ENCODE measurements around the gene ALG2.

DNA sequence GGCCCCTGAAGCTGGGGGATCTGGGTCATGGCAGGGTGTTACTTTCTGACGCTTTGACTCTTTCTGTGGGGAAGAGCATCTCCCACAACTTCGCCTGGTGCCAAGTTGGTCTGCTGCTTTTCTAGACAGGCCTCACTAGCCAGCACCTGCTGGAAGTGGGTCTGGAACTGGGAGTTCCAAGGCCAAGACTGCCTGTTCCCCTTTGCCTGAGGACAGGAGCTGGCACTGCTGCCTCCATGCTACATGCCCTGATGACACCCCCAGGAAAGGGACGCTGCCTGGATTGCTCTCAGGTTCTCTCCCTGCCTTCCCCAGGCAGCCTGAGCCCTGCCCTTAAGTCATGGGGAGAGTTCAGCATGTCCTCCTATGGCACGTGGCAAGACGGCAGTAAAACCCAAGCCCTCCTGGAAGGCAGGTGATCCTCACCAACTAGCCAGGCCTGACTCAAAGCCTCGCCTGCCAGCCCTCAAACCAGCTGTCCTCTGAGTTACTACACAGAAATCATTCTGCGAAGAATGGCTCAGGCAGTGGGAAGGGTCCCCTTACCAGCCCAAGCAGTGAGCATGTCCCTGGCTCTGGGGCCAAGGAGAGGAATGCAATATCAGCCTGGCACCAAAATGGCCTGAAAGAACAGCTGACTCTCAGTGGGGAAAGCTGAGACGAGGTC, 36.1 kb upstream of the ALG2 start:
- TF ChIP-seq CTCF (conservative IDR thresholded peaks at IDR 0.05; ENCODE audit: low read depth in 2 of 2) (no peak), JUNB (IDR thresholded peaks at IDR 0.05; ENCODE audit: unreplicated experiment) (no peak), POLR2AphosphoS5 (IDR thresholded peaks at IDR 0.05; ENCODE audit: low read depth) (no peak), EZH2phosphoT487 (IDR thresholded peaks at IDR 0.05; ENCODE audit: unreplicated experiment) (no peak), EZH2 (IDR thresholded peaks at IDR 0.05; ENCODE audit: low read depth, unreplicated experiment) (no peak), ZNF114 (CRISPR knock-in tag; IDR thresholded peaks at IDR 0.05) (no peak), STAT1 (IDR thresholded peaks at IDR 0.05; ENCODE audit: unreplicated experiment) (no peak), CREB1 (CRISPR knock-in tag; IDR thresholded peaks at IDR 0.05; ENCODE audit: low read depth) (no peak), ZNF331 (CRISPR knock-in tag; IDR thresholded peaks at IDR 0.05; ENCODE audit: low read depth) (no peak)
- TF ChIP-seq, protein P1, sequence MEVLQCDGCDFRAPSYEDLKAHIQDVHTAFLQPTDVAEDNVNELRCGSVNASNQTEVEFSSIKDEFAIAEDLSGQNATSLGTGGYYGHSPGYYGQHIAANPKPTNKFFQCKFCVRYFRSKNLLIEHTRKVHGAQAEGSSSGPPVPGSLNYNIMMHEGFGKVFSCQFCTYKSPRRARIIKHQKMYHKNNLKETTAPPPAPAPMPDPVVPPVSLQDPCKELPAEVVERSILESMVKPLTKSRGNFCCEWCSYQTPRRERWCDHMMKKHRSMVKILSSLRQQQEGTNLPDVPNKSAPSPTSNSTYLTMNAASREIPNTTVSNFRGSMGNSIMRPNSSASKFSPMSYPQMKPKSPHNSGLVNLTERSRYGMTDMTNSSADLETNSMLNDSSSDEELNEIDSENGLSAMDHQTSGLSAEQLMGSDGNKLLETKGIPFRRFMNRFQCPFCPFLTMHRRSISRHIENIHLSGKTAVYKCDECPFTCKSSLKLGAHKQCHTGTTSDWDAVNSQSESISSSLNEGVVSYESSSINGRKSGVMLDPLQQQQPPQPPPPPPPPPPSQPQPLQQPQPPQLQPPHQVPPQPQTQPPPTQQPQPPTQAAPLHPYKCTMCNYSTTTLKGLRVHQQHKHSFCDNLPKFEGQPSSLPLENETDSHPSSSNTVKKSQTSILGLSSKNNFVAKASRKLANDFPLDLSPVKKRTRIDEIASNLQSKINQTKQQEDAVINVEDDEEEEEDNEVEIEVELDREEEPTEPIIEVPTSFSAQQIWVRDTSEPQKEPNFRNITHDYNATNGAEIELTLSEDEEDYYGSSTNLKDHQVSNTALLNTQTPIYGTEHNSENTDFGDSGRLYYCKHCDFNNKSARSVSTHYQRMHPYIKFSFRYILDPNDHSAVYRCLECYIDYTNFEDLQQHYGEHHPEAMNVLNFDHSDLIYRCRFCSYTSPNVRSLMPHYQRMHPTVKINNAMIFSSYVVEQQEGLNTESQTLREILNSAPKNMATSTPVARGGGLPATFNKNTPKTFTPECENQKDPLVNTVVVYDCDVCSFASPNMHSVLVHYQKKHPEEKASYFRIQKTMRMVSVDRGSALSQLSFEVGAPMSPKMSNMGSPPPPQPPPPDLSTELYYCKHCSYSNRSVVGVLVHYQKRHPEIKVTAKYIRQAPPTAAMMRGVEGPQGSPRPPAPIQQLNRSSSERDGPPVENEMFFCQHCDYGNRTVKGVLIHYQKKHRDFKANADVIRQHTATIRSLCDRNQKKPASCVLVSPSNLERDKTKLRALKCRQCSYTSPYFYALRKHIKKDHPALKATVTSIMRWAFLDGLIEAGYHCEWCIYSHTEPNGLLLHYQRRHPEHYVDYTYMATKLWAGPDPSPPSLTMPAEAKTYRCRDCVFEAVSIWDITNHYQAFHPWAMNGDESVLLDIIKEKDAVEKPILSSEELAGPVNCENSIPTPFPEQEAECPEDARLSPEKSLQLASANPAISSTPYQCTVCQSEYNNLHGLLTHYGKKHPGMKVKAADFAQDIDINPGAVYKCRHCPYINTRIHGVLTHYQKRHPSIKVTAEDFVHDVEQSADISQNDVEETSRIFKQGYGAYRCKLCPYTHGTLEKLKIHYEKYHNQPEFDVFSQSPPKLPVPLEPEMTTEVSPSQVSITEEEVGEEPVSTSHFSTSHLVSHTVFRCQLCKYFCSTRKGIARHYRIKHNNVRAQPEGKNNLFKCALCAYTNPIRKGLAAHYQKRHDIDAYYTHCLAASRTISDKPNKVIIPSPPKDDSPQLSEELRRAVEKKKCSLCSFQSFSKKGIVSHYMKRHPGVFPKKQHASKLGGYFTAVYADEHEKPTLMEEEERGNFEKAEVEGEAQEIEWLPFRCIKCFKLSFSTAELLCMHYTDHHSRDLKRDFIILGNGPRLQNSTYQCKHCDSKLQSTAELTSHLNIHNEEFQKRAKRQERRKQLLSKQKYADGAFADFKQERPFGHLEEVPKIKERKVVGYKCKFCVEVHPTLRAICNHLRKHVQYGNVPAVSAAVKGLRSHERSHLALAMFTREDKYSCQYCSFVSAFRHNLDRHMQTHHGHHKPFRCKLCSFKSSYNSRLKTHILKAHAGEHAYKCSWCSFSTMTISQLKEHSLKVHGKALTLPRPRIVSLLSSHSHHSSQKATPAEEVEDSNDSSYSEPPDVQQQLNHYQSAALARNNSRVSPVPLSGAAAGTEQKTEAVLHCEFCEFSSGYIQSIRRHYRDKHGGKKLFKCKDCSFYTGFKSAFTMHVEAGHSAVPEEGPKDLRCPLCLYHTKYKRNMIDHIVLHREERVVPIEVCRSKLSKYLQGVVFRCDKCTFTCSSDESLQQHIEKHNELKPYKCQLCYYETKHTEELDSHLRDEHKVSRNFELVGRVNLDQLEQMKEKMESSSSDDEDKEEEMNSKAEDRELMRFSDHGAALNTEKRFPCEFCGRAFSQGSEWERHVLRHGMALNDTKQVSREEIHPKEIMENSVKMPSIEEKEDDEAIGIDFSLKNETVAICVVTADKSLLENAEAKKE (CRISPR knock-in tag; IDR thresholded peaks at IDR 0.05), result no peak
- TF ChIP-seq, protein P2, sequence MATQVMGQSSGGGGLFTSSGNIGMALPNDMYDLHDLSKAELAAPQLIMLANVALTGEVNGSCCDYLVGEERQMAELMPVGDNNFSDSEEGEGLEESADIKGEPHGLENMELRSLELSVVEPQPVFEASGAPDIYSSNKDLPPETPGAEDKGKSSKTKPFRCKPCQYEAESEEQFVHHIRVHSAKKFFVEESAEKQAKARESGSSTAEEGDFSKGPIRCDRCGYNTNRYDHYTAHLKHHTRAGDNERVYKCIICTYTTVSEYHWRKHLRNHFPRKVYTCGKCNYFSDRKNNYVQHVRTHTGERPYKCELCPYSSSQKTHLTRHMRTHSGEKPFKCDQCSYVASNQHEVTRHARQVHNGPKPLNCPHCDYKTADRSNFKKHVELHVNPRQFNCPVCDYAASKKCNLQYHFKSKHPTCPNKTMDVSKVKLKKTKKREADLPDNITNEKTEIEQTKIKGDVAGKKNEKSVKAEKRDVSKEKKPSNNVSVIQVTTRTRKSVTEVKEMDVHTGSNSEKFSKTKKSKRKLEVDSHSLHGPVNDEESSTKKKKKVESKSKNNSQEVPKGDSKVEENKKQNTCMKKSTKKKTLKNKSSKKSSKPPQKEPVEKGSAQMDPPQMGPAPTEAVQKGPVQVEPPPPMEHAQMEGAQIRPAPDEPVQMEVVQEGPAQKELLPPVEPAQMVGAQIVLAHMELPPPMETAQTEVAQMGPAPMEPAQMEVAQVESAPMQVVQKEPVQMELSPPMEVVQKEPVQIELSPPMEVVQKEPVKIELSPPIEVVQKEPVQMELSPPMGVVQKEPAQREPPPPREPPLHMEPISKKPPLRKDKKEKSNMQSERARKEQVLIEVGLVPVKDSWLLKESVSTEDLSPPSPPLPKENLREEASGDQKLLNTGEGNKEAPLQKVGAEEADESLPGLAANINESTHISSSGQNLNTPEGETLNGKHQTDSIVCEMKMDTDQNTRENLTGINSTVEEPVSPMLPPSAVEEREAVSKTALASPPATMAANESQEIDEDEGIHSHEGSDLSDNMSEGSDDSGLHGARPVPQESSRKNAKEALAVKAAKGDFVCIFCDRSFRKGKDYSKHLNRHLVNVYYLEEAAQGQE (IDR thresholded peaks at IDR 0.05; ENCODE audit: unreplicated experiment), result no peak
